Activated CD4-positive, alpha-beta T cell treated with anti-CD3 and anti-CD28 coated beads, Interleukin-2, amount 50 U/mL, for 4 hours (primary cell): ENCODE measurements around the gene IL1A.
A peak's percentile ranks its signal among the peaks of the same experiment; 100 is the strongest.

Source experiments
- DNase-seq, 2 experiments: peaks; one replicate each; pipeline ENCODE4 v3.0.0-alpha.2; 2020

Gene IL1A

DNA sequence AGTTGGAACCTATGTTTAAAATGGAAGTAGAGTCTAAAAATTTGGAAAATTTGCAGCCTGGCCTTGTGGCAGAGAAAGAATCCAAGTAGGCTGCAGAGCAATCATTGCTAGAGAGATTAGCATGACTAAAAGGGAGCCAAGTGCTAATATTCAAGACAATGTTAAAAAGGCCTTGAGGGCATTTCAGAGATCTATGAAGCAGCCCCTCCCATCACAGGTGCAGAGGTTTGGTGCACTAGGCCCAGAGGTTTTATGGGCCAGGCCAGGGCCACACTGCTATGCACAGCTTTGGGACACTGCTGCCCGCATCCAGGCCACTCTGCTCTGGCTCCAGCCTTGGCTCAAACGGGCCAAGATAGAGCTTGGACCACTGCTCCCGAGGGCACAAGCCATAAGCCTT, 6.7 kb upstream of the IL1A start:
- no peak for DNase-seq

DNA sequence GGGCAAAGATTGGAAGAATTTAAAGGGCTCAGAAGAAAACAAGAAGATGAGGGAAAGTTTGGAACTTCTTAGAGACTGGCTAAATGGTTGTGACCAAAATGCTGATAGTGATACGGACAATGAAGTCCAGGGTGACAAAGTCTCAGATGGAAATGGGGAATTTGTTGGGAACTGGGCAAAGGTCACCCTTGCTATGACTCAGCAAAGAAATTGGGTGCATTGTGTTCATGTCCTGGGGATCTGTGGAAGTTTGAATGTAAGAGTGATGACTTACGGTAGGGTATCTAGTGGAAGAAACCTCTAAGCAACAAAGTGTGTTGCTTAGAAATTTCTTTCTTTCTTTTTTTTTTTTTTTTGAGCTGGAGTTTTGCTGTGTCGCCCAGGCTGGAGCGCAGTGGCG, 6.0 kb upstream of the IL1A start:
- no peak for DNase-seq

DNA sequence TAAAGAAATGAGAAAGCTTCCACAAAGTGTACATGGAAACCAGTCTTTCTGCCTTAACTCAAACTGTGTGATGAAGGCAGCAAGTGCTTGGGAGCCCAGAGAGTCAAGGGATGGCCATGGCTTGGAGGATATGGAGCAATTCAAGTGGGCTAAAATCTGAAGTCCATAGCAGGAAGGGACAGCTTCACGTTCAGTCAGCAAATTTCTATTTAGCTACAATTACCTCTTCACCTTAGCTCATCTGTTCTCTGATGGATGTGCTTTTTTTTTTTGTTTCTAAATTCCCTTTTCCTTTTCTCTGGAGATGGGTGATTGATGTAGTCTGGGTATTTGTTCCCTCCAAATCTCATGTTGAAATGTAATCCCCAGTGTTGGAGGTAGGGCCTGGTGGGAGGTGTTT, 4.9 kb upstream of the IL1A start:
- DNase-seq, result no peak

DNA sequence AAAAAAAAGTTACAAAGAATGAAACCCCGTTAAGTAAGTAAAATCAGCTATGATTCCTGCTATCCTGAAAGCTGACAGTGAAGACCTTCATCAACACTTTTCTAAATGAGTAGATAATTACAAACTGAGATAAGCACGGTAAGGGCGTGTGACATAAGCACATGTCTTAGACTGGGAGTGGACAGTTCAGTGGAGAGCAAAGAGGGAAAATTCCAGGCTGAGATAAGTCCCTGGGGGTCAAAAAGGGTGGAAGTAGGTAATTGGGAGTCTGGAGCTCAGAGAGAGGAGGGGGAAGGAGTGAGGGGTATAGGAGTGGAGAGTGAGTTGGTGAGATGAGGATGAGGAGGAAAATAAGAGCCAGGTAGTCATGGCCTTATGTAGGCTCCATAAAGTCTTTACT, 4.4 kb upstream of the IL1A start:
- DNase-seq, result no peak

DNA sequence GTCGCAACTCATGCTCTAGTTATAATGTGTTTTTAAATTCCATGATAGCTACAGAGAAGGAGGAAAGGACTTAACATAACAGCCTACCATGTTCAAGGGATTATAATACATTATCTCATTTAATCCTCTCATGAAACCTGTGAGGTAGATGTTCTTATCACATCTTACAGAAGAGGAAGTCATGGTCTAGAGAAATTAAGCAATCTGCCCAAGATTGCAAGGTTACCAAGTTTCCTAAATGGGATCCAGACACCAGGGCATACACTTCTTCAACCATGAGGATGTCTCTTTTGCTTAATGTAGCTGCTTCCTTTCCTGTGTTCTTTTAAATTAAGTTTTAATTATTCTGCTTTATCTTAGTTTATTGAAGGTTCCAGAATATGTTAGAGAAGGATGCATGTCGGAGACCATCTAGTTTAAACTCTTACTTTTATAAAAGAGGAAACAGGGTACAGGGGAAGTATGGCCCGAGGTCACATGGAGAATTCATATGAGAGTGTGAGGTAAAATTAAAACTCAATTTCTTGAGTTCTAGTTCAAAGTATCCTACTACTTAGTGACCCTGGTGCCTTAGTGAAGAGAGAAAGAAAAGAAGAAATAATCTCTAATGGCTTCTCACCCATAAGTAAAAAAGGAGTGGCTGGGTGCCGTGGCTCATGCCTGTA, 3.6 kb upstream of the IL1A start:
- DNase-seq, result no peak

DNA sequence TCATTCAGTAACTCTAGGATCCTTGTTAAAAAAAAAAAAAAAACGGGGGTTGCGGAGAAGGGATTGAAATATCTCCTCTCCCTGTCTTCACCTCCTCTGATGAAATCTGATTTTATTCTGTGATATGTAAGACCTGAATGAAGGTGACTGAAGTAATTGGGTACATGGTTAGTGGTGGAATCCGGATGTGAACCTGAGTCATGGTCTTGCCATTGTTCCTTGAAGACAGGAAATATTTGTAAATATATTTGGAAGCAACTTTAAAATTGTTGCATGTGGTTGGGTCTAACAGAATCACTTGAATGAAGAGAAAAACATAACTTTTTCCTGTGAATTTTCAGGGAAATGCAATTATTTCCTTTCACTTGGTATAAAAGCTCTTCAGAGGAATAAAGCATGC, 3.0 kb upstream of the IL1A start:
- DNase-seq, result no peak

DNA sequence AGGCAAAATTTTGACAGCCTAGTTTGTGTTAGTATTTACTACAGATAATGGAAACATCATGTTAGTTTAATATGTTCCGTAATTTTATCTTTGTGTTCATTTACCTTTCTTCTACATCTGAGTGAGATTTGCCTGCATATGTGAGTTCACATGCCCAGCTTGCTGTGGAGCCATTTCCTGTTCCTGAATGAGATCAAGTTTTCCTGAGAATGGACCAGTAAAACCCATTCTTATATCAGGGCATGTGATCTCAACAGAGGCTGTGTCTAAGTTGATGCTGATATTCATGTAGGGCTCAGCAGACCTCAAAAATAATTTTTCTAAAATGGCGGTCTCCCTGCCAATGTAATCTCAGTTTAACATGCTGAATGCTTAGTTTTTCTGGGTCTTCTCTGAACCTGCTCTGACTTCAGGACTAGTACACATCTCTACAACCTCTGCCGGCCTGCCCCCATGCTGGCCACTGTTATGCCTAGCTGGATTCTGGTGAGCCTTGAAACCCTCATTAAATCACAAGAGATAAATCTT, 1.0 kb downstream of the IL1A start:
- DNase-seq, result no peak

DNA sequence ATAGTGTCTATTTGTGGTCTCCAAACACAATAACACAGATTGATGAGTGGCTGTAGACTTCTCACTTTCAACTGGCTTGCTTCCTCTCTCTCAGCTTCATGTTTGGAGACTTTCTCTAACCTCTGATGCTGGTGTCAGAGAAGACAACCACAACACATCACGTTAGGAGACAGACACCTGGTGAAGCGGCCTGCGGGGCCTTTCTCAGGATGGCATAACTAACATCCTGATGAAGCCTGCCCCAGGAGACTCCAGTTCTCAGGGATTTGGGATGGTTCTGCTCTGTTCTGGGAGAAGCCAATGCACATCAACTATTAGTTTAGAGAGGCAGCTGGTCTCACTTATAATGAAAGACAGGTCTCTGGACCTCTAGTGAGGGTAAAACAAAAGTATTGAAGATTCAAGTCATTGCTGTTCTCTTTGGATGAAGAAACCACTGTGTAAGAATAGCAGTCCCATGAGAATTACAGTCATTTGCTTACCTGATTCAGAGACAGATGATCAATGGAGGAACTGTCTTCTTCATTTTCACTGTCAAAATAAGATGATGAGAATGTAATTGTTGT, 2.0 kb downstream of the IL1A start:
- DNase-seq, result no peak

DNA sequence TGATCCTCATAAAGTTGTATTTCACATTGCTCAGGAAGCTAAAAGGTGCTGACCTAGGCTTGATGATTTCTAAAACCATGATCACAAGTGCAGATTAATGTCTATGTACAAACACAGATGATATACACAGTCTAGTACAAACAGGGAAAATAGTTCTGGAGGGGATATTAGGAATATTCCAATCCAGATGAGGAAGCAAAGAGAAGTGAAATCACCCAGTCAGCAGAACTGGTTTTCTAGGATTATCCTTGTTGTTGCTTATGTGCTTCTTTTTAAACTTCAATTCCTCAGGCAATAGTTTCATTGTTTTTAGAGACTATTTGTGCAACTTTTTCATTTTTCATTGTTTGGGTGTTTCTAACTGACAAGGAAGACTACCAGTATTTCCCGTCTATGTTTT, 4.7 kb downstream of the IL1A start:
- DNase-seq, result no peak

DNA sequence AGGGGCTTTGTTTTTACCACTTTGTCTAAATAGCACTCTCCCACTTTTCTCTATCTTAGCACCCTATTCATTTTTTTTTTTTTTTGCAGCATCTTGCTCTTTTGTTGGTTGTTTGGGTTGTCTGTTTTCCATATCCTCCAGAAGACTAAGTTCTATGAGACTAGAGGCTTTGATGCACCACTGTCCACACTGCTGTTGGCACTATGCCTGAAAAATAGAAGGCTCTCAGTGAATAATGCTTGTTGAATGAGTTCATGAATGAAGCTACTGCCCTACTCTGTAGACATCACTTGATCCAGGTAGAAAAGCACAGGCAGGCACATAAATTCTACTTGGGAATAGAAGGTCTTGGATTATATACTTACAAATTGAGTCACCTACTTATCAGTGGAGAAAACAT, 7.3 kb downstream of the IL1A start:
- no peak for DNase-seq

DNA sequence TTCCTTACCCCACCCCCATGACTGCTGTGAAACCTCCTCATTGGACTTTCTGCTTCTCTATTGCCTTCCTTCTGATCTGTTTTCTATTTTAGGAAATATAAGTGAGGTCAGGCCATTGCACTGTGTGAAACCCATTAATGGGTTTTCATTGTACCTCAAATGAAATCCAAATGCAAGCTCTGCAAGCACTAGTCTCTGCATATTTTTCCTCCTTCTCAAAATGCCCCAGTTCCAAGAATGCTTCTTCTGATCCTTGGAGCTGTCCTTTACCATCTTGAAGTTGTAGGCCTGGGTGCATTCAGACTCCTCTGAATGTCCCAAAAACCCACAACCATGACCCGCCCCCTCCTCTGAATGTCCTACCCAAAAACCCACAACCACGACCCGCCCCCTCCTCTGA, 8.2 kb downstream of the IL1A start:
- no peak for DNase-seq

DNA sequence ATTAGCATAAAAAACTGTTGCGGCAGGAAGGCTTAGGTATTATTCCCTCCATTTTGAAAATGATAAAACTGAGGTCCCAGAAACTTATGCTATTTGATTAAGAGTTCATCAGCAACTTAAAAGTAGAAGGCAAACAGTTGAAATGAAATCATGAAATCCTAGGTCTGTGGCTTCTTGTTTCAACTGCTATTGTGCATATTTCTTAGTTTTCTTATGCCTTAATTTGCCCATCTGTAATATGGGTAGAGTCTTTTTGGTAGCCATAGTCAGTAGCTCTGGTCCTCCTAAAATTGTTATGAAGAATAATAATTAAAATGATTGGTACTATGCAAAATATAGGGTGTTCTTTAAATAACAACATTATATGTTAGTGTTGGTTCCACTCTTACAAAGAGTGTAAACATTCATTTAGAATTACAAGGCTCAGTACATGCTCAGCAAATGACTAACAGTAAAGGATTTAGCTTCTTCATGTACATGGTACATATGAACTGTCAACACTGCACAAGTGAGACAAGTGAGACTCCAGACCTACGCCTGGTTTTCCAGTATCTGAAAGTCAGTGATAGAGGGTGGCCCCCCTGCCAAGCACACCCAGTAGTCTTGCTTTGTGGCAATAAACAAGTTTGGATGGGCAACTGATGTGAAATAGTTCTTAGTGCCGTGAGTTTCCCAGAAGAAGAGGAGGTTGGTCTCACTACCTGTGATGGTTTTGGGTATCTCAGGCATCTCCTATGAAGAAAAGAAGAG, 9.6 kb downstream of the IL1A start:
- DNase-seq, result no peak

DNA sequence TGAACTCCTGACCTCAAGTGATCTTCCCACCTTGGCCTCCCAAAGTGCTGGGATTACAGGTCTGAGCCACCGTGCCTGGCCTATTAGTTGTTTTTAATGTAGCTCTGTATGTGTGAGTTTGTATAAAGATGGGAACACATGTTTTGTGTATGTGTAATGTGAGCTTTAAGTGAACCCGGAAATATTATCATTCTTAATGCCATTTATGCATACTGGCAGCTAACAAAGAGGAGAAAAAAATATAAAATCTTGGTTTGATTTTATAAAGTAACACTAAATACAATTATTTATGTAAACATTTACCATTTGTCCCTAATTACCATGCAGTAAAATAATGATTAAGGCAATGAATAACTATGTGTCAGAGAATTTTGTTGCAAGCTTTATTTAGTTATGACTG, 10.7 kb downstream of the IL1A start:
- no peak for DNase-seq

DNA sequence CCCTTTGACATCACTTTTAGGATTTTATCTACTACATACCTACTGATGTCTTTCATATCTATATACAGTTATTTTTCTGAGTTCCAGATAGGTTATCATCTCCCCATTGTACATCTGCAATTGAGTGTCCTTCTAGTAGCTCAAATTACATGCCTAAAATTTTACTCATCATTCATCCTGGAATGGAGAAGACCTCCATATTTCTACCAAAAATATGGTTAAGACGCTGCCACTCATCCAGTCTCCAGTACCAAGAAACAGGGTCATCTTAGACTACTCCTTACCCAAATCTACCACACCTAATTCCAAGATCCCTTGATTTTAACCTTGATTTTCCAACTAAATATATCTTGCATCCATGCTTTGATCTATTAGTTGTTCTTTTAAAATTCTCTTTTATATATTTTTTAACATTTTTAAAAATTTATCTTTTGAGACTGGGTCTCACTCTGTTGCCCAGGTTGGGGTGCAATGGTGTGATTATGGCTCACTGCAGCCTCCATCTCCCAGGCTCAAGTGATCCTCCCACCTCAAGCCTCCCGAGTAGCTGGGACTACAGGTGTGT, 11.3 kb downstream of the IL1A start:
- no peak for DNase-seq

DNA sequence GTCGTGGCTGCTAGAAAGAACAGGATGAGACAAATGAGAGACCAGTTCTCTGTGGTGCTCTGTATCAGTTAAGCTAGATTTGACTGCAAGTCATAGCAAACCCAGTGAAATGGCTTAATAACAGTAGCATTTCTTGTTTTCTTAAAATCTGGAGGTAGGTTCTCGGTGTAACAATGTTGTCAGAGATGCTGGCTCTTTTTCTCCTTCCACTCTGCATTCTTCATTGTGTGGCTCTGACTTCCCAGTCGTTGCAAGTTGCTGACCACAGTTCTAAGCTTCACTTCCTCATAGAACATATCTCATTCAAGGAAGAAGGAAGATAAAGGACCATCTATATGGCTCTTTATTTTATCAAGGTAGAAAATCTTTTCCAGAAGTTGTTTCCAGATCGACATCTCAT, 12.0 kb downstream of the IL1A start:
- no peak for DNase-seq

DNA sequence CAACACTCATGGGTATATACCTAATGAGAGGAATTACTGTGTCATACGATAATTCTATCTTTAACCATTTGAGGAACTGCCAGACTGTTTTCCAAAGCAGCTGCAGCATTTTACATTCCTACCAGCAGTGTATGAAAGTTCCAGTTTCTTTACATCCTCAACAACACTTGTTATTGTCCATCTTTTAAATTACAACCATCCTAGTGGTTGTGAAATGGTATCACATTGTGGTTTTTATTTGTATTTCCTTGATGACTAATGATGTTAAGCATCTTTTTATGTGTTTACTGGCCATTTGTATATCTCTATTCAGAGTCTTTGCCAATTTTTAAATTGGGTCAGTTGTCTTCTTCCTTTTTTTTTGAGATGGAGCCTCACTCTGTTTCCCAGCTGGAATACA, 15.9 kb downstream of the IL1A start:
- DNase-seq, result no peak

DNA sequence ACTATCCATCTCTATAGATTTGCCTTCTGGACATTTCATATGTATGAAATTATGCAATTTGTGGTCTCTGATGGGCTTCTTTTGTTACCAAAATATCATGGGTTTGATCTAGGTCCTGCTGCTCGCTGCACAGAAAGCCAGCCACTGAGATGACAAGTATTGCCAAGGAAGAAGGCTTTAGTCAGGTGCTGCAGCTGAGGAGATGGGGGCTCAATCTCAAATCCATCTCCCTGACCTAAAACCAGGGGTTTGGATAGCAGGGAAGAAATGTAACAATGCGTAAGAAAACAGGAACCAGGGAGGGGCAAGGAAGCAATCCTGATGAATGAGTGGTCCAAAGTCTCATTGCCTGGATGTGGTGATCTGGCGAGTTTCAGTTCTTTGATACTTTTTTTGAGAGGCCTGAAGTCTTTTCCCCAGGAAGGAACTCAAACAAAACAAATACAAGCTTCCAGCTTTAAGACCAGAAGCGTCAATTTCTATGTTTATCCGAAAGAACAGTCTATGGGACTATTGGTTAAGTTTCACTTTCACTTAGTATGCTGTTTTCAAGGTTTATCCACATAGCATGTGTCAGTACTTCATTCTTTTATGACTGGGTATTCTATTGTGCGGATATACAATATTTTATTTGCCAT, 16.5 kb downstream of the IL1A start:
- DNase-seq, result no peak

DNA sequence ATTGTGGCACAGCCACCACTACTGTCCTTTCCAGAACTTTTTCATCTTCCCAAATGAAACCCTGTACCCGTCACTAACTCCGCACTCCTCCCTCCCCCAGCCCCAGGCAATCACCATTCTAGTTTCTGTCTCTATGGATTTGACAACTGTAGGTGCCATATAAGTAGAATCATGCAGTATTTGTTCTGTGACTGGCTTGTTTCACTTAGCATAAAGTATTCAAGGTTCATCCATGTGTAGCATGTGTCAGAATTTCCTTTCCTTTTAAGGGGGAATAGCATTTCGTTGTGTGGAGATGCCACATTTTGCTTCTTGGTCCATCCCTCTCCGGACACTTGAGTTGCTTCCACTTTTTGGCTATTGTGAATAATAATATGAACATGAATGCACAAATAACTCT, 19.0 kb downstream of the IL1A start:
- no peak for DNase-seq

DNA sequence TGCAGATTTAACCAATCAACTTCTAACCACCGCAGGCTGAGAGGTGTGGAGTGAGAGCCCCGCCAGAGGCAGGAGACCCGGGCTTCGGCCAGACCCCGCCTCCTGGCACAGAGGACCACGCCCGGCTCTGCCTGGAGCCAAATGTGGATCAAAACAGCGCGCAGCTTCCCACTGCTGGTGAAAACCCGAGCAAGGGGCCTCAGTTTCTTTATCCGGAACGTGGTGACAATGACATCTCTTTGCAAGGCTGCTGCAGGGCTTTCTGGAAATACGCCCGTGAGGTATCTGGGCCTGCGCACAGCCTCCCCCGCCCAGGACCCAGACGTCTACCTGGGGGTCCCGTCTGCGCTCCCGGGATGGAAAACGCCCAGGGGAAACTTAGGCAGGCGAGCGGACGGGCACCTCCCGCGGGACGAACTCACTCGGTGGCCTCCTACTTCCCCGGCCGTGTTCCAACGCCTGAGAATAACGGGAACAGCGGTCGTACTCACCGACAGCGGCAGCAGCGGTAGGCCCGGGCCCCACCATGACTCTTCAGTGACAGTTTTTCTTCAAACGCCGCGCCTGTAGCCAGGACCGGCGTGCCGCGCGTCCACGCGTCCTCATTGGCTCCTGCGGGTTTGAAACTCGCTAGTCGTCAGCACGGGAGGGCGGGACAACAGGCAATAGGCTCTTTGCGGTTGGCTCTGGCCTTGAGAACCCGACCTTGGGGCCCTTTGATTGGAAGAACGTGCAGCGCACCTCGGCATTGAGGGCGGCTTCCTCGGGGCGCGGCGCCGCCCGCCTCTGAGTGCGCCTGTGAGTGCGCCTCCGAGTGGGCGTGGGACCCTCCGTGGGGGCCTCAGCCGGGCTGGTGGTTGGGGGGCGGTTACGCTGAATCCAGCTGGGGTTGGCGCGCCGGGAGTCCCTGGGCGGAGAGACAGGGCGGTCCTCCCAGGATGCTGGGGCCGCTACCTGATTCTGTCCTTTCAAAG, 19.9 kb downstream of the IL1A start, which contains the start of gene CKAP2L:
TSS of gene CKAP2L (minus strand) at position 539 of the 974 bp plus-strand sequence. CDS start at position 528, 11 bp downstream.
- DNase-seq, result peak; percentile 93 to 94

DNA sequence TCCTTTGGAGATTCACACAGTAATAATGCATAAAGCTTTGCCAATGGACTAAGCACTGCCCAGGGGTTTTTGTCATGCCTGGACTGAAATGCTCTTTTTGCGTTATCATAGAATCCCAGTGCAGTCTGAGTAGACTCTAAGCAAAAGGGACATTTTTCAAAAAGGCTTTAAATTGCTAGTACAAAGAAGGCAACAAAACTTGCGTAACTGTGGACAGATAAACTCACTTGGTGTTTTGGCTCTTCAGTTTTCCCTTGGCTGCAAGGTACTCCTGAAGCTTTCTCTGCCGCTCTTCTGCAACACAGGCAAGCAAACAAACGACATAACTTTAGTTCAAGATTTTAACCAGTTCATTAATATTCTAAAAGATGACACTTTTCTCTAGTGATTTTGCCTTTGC, 22.0 kb downstream of the IL1A start:
- no peak for DNase-seq

DNA sequence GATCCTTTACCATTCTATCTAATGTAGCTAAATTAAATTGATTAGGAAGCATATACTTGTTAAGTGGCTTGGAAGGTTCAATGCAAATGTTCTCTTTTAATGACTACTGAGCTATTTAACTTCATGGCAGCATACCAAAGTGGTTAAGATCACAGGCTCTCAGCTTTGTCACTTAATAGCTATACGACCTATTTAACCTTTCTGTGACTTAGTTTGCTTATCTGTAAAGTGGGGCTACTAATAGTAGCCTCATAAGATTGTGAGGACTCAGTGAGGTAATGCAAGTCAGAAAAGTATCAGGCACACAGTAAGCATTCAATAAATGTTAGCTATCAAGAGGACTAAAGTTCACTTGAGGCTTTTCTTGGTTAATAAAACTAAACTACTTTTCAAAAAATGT, 24.1 kb downstream of the IL1A start:
- no peak for DNase-seq

DNA sequence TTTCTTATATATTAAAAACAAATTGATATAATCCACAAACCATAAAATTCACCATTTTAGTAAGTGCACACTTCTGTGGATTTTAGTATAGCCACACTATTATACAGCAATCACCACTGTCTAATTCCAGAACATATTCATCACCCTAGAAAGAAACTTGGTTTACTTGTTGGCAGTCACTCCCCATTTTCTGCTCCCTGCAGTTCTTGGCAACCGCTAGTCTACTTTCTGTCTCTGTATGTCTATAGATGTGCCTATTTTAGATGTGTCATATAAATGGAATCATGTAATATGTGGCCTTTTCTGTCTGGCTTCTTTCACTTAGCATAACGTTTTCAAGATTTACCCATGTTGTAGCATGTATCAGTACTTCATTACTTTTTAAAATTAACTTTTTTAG, 25.6 kb downstream of the IL1A start:
- no peak for DNase-seq
